Muscle of leg (tissue), 11 donors: Measurements from ENCODE around the gene WWOX. TPM values are rescaled to one million over a fixed set of nuclear protein-coding genes. Genes with fewer than 3 reads are reported as not detected.

ENCODE experiments used
- DNase-seq: peaks from one replicate; pipeline ENCODE4 v3.0.0; 2013
- H3K27ac ChIP-seq: one replicate; pipeline ENCODE4 v1.5.1; 2013; ENCODE audit warnings: mild to moderate bottlenecking, low read length, control low read depth
- H3K27me3 ChIP-seq: one replicate; pipeline ENCODE4 v1.6.1; 2013; ENCODE audit warnings: low read length; ENCODE audit not compliant: control insufficient read depth, insufficient read depth
- H3K36me3 ChIP-seq: one replicate; pipeline ENCODE4 v1.6.1; 2013; ENCODE audit warnings: low read length; ENCODE audit not compliant: control insufficient read depth, insufficient read depth
- H3K4me1 ChIP-seq: one replicate; pipeline ENCODE4 v1.6.1; 2013; ENCODE audit warnings: low read length; ENCODE audit not compliant: control insufficient read depth, insufficient read depth
- H3K4me3 ChIP-seq: one replicate; pipeline ENCODE4 v1.5.1; 2013; ENCODE audit warnings: low read length, control low read depth
- H3K9me3 ChIP-seq: replicated peaks from 2 replicates; pipeline ENCODE4 v1.6.1; 2013; ENCODE audit warnings: low read depth, low read length; ENCODE audit not compliant: control insufficient read depth
- WGBS: methylation state at CpG from one replicate; pipeline ENCODE4 v1.1.5; 2013; ENCODE audit warnings: missing lambda C conversion rate; ENCODE audit not compliant: insufficient coverage; 5-methylcytosine and 5-hydroxymethylcytosine counted together
- polyA plus RNA-seq, 8 donors: library from polyadenylated mRNA; unstranded; fragments of 120-200 nt; gene quantifications; one replicate each; pipeline versions ENCODE4 v1.2.1 to v1.2.3, GENCODE V29; 2013; ENCODE audit warnings: inconsistent platforms in 1 of 8, low replicate concordance in 1 of 8; ENCODE audit not compliant: insufficient read length in 8 of 8, insufficient read depth in 1 of 8
- total RNA-seq: library from RNA; stranded (reverse); fragments of 120-200 nt; gene quantifications from one replicate; pipeline ENCODE4 v1.2.4, GENCODE V29; 2013

Gene WWOX
- total and polyA plus RNA-seq, 9 donors, result 8.1 to 15.8 (median 12.2) TPM

GRCh38 chr16:78235876-78236275 lies 136.4 kb downstream of the WWOX start:
- H3K4me3 ChIP-seq, result no peak overlapping the region
- WGBS, result no CpG with 5 or more reads among the region's 4 CpGs
- H3K36me3 ChIP-seq, result no peaks in the 10 kb centered on the region

GRCh38 chr16:78237841-78238240 lies 138.4 kb downstream of the WWOX start:
- H3K27me3 ChIP-seq, result no peaks in the 10 kb centered on the region
- no CpG with 5 or more reads among the region's 2 CpGs for WGBS
- no peak overlapping the region for H3K27ac ChIP-seq
- no peaks in the 10 kb centered on the region for H3K9me3 ChIP-seq
- H3K4me1 ChIP-seq, result no peaks in the 10 kb centered on the region
- no peak overlapping the region for H3K4me3 ChIP-seq
- peak; percentile 81 for DNase-seq
- H3K36me3 ChIP-seq, result no peaks in the 10 kb centered on the region

More at GRCh38 chr16:78235876-78236275, 136.4 kb downstream of the WWOX start:
- Histone ChIP-seq H3K4me1 (no peaks in the 10 kb centered on the region), H3K27ac (no peak overlapping the region), H3K9me3 (no peaks in the 10 kb centered on the region), H3K27me3 (no peaks in the 10 kb centered on the region)
- DNase-seq, result no peak

- Histone ChIP-seq H3K27ac (no peak overlapping the region), H3K4me1 (no peaks in the 10 kb centered on the region)
- WGBS, result 93% methylated on average over 8 of the region's 13 CpGs
Measured at GRCh38 chr16:78240459-78241222, 141.2 kb downstream of the WWOX start.

GRCh38 chr16:78242239-78242630 lies 142.8 kb downstream of the WWOX start:
- no peaks in the 10 kb centered on the region for H3K4me1 ChIP-seq
- no peaks in the 10 kb centered on the region for H3K9me3 ChIP-seq
- no peak overlapping the region for H3K27ac ChIP-seq
- H3K36me3 ChIP-seq, result no peaks in the 10 kb centered on the region
- DNase-seq, result peak; percentile 21
- H3K4me3 ChIP-seq, result no peak overlapping the region
- whole genome bisulfite sequencing, result 33% methylated on average over 1 of the region's 5 CpGs
- no peaks in the 10 kb centered on the region for H3K27me3 ChIP-seq

More at GRCh38 chr16:78240459-78241222, 141.2 kb downstream of the WWOX start:
- Histone ChIP-seq H3K27me3 (no peaks in the 10 kb centered on the region), H3K36me3 (no peaks in the 10 kb centered on the region), H3K4me3 (no peak overlapping the region), H3K9me3 (no peaks in the 10 kb centered on the region)
- no peak for DNase-seq

- Histone ChIP-seq H3K9me3 (no peaks in the 10 kb centered on the region), H3K27ac (no peak overlapping the region), H3K4me1 (no peaks in the 10 kb centered on the region), H3K36me3 (no peaks in the 10 kb centered on the region), H3K27me3 (no peaks in the 10 kb centered on the region), H3K4me3 (no peak overlapping the region)
- DNase-seq, result peak; percentile 32
- no CpG with 5 or more reads among the region's 9 CpGs for WGBS
Measured at GRCh38 chr16:78244131-78244895, 144.9 kb downstream of the WWOX start.

- H3K4me3 ChIP-seq, result no peak overlapping the region
- H3K9me3 ChIP-seq, result no peaks in the 10 kb centered on the region
- no peaks in the 10 kb centered on the region for H3K4me1 ChIP-seq
- no peak overlapping the region for H3K27ac ChIP-seq
- no peaks in the 10 kb centered on the region for H3K36me3 ChIP-seq
- no peak for DNase-seq
- no peaks in the 10 kb centered on the region for H3K27me3 ChIP-seq
- 81% methylated on average over 6 of the region's 9 CpGs for WGBS
Measured at GRCh38 chr16:78246559-78246958, 147.1 kb downstream of the WWOX start.

GRCh38 chr16:78249056-78249455 lies 149.6 kb downstream of the WWOX start:
- H3K36me3 ChIP-seq, result no peaks in the 10 kb centered on the region
- H3K27me3 ChIP-seq, result no peaks in the 10 kb centered on the region
- whole genome bisulfite sequencing, result 47% methylated on average over 3 of the region's 13 CpGs
- DNase-seq, result no peak
- H3K4me3 ChIP-seq, result no peak overlapping the region
- no peaks in the 10 kb centered on the region for H3K9me3 ChIP-seq
- no peak overlapping the region for H3K27ac ChIP-seq
- no peaks in the 10 kb centered on the region for H3K4me1 ChIP-seq

- no peaks in the 10 kb centered on the region for H3K4me1 ChIP-seq
- H3K9me3 ChIP-seq, result no peaks in the 10 kb centered on the region
- no peaks in the 10 kb centered on the region for H3K27me3 ChIP-seq
- WGBS, result 71% methylated on average over 2 of the region's 3 CpGs
- DNase-seq, result no peak
- no peak overlapping the region for H3K4me3 ChIP-seq
- no peak overlapping the region for H3K27ac ChIP-seq
- no peaks in the 10 kb centered on the region for H3K36me3 ChIP-seq
Measured at GRCh38 chr16:78249832-78250231, 150.4 kb downstream of the WWOX start.

GRCh38 chr16:78251115-78251514 lies 151.7 kb downstream of the WWOX start:
- Histone ChIP-seq H3K36me3 (no peaks in the 10 kb centered on the region), H3K9me3 (no peaks in the 10 kb centered on the region), H3K4me1 (no peaks in the 10 kb centered on the region), H3K4me3 (no peak overlapping the region), H3K27ac (no peak overlapping the region), H3K27me3 (no peaks in the 10 kb centered on the region)
- 89% methylated on average over 5 of the region's 5 CpGs for WGBS
- no peak for DNase-seq

- Histone ChIP-seq H3K4me3 (no peak overlapping the region), H3K36me3 (no peaks in the 10 kb centered on the region), H3K4me1 (no peaks in the 10 kb centered on the region), H3K27ac (no peak overlapping the region), H3K27me3 (no peaks in the 10 kb centered on the region), H3K9me3 (no peaks in the 10 kb centered on the region)
- no peak for DNase-seq
- 100% methylated on average over 1 of the region's 5 CpGs for WGBS
Measured at GRCh38 chr16:78252757-78253156, 153.3 kb downstream of the WWOX start.
